D721Med (cell line): Measurements from ENCODE around the gene EMILIN2.
A peak's percentile ranks its signal among the peaks of the same experiment; 100 is the strongest.
"Not testable (repeated sequence)": the region's sequence is repeated elsewhere in the genome, so short reads cannot be mapped to it uniquely, and the experiment has no call there.

Source experiments
- DNase-seq: peaks from one replicate; pipeline ENCODE4 v3.0.0; 2011; ENCODE audit warnings: low spot score; ENCODE audit not compliant: insufficient read length
- FAIRE-seq: peaks from 2 replicates; lab custom pipeline; 2011; peaks lifted over from hg19 to GRCh38; lab: Jason Lieb, UNC
- TF ChIP-seq, protein P1 (sequence below): IDR thresholded peaks from 2 replicates; pipeline ENCODE4 v1.5.1; 2012; ENCODE audit warnings: mild to moderate bottlenecking, control low read depth; ENCODE audit not compliant: insufficient read depth; ENCODE audit errors: missing control alignments

The EMILIN2 gene

DNA sequence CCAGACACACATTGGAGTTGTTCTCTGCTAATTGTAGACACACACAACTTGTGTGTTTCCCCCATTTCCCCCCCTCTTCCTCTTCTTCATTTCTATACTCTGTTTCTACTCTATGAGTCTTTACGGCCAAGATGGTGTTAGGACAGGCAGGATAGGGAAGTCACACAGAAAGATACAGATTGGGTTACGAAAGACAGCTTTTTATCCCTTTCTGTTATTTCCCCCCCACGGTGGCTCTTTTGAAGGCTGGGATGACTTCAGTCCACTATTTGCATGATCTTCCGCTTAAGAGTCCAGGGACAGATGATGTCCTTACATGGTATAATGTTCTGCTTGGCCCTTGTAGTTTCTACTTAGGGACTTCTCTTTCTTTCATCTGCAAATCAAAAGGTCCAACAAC lies 1.6 kb upstream of the EMILIN2 start:
- TF ChIP-seq, protein P1, sequence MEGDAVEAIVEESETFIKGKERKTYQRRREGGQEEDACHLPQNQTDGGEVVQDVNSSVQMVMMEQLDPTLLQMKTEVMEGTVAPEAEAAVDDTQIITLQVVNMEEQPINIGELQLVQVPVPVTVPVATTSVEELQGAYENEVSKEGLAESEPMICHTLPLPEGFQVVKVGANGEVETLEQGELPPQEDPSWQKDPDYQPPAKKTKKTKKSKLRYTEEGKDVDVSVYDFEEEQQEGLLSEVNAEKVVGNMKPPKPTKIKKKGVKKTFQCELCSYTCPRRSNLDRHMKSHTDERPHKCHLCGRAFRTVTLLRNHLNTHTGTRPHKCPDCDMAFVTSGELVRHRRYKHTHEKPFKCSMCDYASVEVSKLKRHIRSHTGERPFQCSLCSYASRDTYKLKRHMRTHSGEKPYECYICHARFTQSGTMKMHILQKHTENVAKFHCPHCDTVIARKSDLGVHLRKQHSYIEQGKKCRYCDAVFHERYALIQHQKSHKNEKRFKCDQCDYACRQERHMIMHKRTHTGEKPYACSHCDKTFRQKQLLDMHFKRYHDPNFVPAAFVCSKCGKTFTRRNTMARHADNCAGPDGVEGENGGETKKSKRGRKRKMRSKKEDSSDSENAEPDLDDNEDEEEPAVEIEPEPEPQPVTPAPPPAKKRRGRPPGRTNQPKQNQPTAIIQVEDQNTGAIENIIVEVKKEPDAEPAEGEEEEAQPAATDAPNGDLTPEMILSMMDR = no peak
- DNase-seq (no peak), FAIRE-seq (no peak)

- FAIRE-seq = no peak
- TF ChIP-seq, protein P1 = no peak
- peak; percentile 62 for DNase-seq
These were observed 776 bp downstream of the EMILIN2 start for GRCh38 chr18:2847317-2848246.

- FAIRE-seq (peak; percentile 25), DNase-seq (no peak)
- TF ChIP-seq, protein P1 = no peak
These were observed 1.7 kb downstream of the EMILIN2 start for GRCh38 chr18:2848247-2849246.

DNA sequence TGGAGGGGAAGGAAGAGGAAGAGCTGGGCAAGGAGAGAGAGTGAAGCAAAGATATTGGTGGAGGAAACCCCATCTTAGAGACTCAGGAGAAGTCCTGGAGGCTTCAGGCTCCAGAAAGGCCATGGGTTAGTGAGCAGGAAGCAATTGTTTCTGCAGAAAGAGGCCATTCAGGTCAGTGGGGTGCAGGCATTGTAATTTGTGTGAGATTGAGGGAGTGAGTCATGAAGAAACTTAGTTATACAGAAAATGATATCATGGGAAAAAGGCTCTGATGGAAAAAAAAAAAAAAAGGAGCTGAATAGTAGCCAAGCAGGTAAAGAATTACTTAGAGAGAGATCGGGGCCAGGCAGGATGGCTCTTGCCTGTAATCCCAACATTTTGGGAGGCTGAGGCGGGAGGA lies 4.0 kb downstream of the EMILIN2 start:
- no peak for FAIRE-seq
- TF ChIP-seq, protein P1 = no peak

GRCh38 chr18:2851771-2852170 lies 5.0 kb downstream of the EMILIN2 start:
- TF ChIP-seq, protein P1 = no peak
- FAIRE-seq (peak; percentile 74), DNase-seq (no peak)

More for the DNA sequence above, 4.0 kb downstream of the EMILIN2 start:
- no peak for DNase-seq

GRCh38 chr18:2852460-2852859 lies 5.7 kb downstream of the EMILIN2 start:
- not testable (repeated sequence) for FAIRE-seq, DNase-seq

DNA sequence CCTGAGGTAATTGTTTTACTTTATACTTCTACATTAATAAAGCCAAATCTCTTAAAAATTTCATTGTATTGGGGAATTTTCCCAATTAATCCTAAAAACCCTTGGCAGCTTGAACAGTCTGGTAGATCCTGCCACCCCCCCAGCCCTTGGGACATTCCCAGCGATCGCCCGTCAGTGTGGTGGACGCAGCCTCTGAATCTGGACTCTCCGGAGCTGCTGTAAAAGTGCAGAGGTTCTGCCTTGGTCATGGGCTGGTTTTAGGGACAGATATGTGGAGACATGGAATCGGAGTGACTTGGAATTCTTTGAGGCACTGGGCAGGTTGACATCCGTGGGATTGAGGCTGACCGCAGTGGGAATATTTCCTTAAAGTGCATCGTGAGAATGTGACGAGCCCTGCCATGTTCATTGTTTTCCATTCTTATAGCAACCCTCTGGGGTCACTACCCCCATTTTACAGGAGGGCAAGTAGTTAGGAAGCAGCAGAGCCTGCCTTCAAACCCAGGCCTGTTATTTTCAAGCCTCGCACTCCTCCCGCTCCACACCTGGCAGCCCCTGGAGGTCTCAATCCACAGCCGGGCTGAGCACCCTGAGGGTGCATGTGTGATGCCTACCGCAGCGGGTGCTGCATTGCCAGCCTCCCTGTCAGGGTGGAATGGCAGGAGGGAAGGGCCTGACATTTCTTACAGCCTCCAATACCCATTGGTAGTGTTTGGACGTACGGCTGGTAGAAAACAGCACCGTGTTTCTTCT lies 6.5 kb downstream of the EMILIN2 start:
- FAIRE-seq (no peak), DNase-seq (no peak)
- TF ChIP-seq, protein P1 = no peak
